GM21737 (cell line): ENCODE measurements around the gene HCN1.
"Not testable (repeated sequence)": the region's sequence is repeated elsewhere in the genome, so short reads cannot be mapped to it uniquely, and the experiment has no call there.

ENCODE experiments used
- ATAC-seq: cut with Tn5 transposase; IDR thresholded peaks from one replicate; pipeline ENCODE4 v1.9.1; 2021; ENCODE audit warnings: mild to moderate bottlenecking, moderate library complexity; ENCODE audit not compliant: unreplicated experiment

The HCN1 gene

GRCh38 chr5:45437752-45438151 is 258.4 kb downstream of the HCN1 start:
- no peak for ATAC-seq

GRCh38 chr5:45417285-45417998 is 278.7 kb downstream of the HCN1 start:
- ATAC-seq: no peak

- no peak for ATAC-seq
These were observed 281.3 kb downstream of the HCN1 start for GRCh38 chr5:45414620-45415573.

GRCh38 chr5:45411971-45412612 is 284.1 kb downstream of the HCN1 start:
- no peak for ATAC-seq

- ATAC-seq: no peak
These were observed 285.7 kb downstream of the HCN1 start for GRCh38 chr5:45410304-45410995.

GRCh38 chr5:45408067-45408466 is 288.1 kb downstream of the HCN1 start:
- no peak for ATAC-seq

GRCh38 chr5:45402804-45403455 is 293.2 kb downstream of the HCN1 start:
- ATAC-seq: no peak

GRCh38 chr5:45399041-45399440 is 297.1 kb downstream of the HCN1 start:
- no peak for ATAC-seq

- ATAC-seq: no peak
These were observed 310.7 kb downstream of the HCN1 start for GRCh38 chr5:45385321-45386058.

- ATAC-seq: no peak
These were observed 312.2 kb downstream of the HCN1 start for GRCh38 chr5:45383985-45384384.

- ATAC-seq: no peak
These were observed 313.6 kb downstream of the HCN1 start for GRCh38 chr5:45382583-45382982.

GRCh38 chr5:45376417-45376816 is 319.8 kb downstream of the HCN1 start:
- ATAC-seq: no peak

GRCh38 chr5:45372629-45373028 is 323.6 kb downstream of the HCN1 start:
- ATAC-seq: no peak

- not testable (repeated sequence) for ATAC-seq
These were observed 324.8 kb downstream of the HCN1 start for GRCh38 chr5:45371423-45371822.

GRCh38 chr5:45355189-45355992 is 340.8 kb downstream of the HCN1 start:
- ATAC-seq: no peak

- ATAC-seq: no peak
These were observed 359.7 kb downstream of the HCN1 start for GRCh38 chr5:45336464-45336863.

GRCh38 chr5:45335978-45336377 is 360.2 kb downstream of the HCN1 start:
- ATAC-seq: no peak

- ATAC-seq: no peak
These were observed 360.8 kb downstream of the HCN1 start for GRCh38 chr5:45335346-45335745.

- no peak for ATAC-seq
These were observed 361.2 kb downstream of the HCN1 start for GRCh38 chr5:45334939-45335338.
